ENCODE results near the gene AMPD2.

Gene AMPD2

GRCh38 chr1:109619576-109620400 lies at the start of gene AMPD2, which contains the start of gene GNAT2:
TSS of gene AMPD2 (plus strand) at chr1:109619837. CDS start at chr1:109621176, 1,339 bp downstream.
TSS of gene GNAT2 (minus strand) at chr1:109619616. CDS start at chr1:109612870, 6,746 bp downstream.
- in situ Hi-C loops (cut with HindIII; ENCODE audit: low sequenced_read_pairs): no loop called here

- in situ Hi-C loops (cut with HindIII; ENCODE audit: low sequenced_read_pairs): no loop called here
Measured at GRCh38 chr1:109570414-109570813, 49.2 kb upstream of the AMPD2 start.

- in situ Hi-C loops (cut with HindIII; ENCODE audit: low sequenced_read_pairs): no loop called here
Measured at GRCh38 chr1:109573785-109574184, 45.9 kb upstream of the AMPD2 start.

- in situ Hi-C loops (cut with HindIII; ENCODE audit: low sequenced_read_pairs): no loop called here
Measured at GRCh38 chr1:109578947-109579443, 40.6 kb upstream of the AMPD2 start.

GRCh38 chr1:109579491-109579890 lies 40.1 kb upstream of the AMPD2 start:
- in situ Hi-C loops (cut with HindIII; ENCODE audit: low sequenced_read_pairs): no loop called here

GRCh38 chr1:109582021-109582420 lies 37.6 kb upstream of the AMPD2 start:
- in situ Hi-C loops (cut with HindIII; ENCODE audit: low sequenced_read_pairs): no loop called here

GRCh38 chr1:109584766-109585165 lies 34.9 kb upstream of the AMPD2 start:
- in situ Hi-C loops (cut with HindIII; ENCODE audit: low sequenced_read_pairs): no loop called here

GRCh38 chr1:109586055-109586454 lies 33.6 kb upstream of the AMPD2 start:
- in situ Hi-C loops (cut with HindIII; ENCODE audit: low sequenced_read_pairs): no loop called here

- in situ Hi-C loops (cut with HindIII; ENCODE audit: low sequenced_read_pairs): no loop called here
Measured at GRCh38 chr1:109589177-109589576, 30.5 kb upstream of the AMPD2 start.

- in situ Hi-C loops (cut with HindIII; ENCODE audit: low sequenced_read_pairs): no loop called here
Measured at GRCh38 chr1:109589679-109590078, 30.0 kb upstream of the AMPD2 start.

GRCh38 chr1:109592916-109593315 lies 26.7 kb upstream of the AMPD2 start:
- in situ Hi-C loops (cut with HindIII; ENCODE audit: low sequenced_read_pairs): no loop called here

- in situ Hi-C loops (cut with HindIII; ENCODE audit: low sequenced_read_pairs): no loop called here
Measured at GRCh38 chr1:109595531-109595930, 24.1 kb upstream of the AMPD2 start.

GRCh38 chr1:109598156-109598555 lies 21.5 kb upstream of the AMPD2 start:
- in situ Hi-C loops (cut with HindIII; ENCODE audit: low sequenced_read_pairs): no loop called here

- in situ Hi-C loops (cut with HindIII; ENCODE audit: low sequenced_read_pairs): no loop called here
Measured at GRCh38 chr1:109598655-109599054, 21.0 kb upstream of the AMPD2 start.

- in situ Hi-C loops (cut with HindIII; ENCODE audit: low sequenced_read_pairs): no loop called here
Measured at GRCh38 chr1:109603229-109603628, 16.4 kb upstream of the AMPD2 start.

- in situ Hi-C loops (cut with HindIII; ENCODE audit: low sequenced_read_pairs): no loop called here
Measured at GRCh38 chr1:109605381-109605780, 14.3 kb upstream of the AMPD2 start.

- in situ Hi-C loops (cut with HindIII; ENCODE audit: low sequenced_read_pairs): no loop called here
Measured at GRCh38 chr1:109609881-109610280, 9.8 kb upstream of the AMPD2 start.

- in situ Hi-C loops (cut with HindIII; ENCODE audit: low sequenced_read_pairs): no loop called here
Measured at GRCh38 chr1:109610609-109611307, 8.9 kb upstream of the AMPD2 start.

GRCh38 chr1:109611308-109611990 lies 8.2 kb upstream of the AMPD2 start:
- in situ Hi-C loops (cut with HindIII; ENCODE audit: low sequenced_read_pairs): no loop called here

GRCh38 chr1:109613361-109614147 lies 6.1 kb upstream of the AMPD2 start:
- in situ Hi-C loops (cut with HindIII; ENCODE audit: low sequenced_read_pairs): no loop called here

GRCh38 chr1:109615879-109616278 lies 3.8 kb upstream of the AMPD2 start:
- in situ Hi-C loops (cut with HindIII; ENCODE audit: low sequenced_read_pairs): no loop called here

Data from DLD1 (cell line).